A549 (cell line): ENCODE measurements around the gene EXOC2. TPM values are rescaled to one million over a fixed set of nuclear protein-coding genes. Genes with fewer than 3 reads are reported as not detected.

Source experiments
- ATAC-seq, 2 experiments: fragments of 200-7000 bp in 1 of 2; fragments of >200 bp in 1 of 2; cut with Nextera tagmentation in 1 of 2; cut with Tn5 transposase in 1 of 2; 3 replicates each; pipeline versions ENCODE4 v1.8.0 to v1.9.1; 2018 to 2020; ENCODE audit warnings: mild to moderate bottlenecking in 1 of 2, moderate library complexity in 1 of 2
- CTCF ChIA-PET: fragments of 300-600 bp; sonication (Branson Sonifier 250); formaldehyde crosslinking; extraction: SDS; loops from one replicate; lab custom pipeline; 2021; ENCODE audit warnings: antibody characterized with exemption, inconsistent platforms; lab: Yijun Ruan, JAX
- POLR2A ChIA-PET: fragments of 350-600 bp; formaldehyde crosslinking; extraction: SDS; loops from one replicate; lab custom pipeline; 2021; ENCODE audit warnings: antibody characterized with exemption, inconsistent platforms; lab: Yijun Ruan, JAX
- DNase-seq, 2 experiments: peaks; one replicate each; pipeline versions ENCODE4 v3.0.0 to v3.0.0-alpha.2; 2011 to 2016; ENCODE audit warnings: low read depth in 1 of 2, low spot score in 1 of 2
- FAIRE-seq: peaks from 2 replicates; lab custom pipeline; 2011; peaks lifted over from hg19 to GRCh38; lab: Jason Lieb, UNC
- H3K27ac ChIP-seq, 2 experiments: fragments of >200 bp; sonication (Bioruptor Twin); formaldehyde crosslinking; 3 replicates each; pipeline ENCODE4 v1.5.1; 2016 to 2017
- H3K4me1 ChIP-seq: fragments of >200 bp; sonication (Bioruptor Twin); formaldehyde crosslinking; 3 replicates; pipeline ENCODE4 v1.6.1; 2016
- H3K4me2 ChIP-seq: fragments of >200 bp; sonication (Bioruptor Twin); formaldehyde crosslinking; 3 replicates; pipeline ENCODE4 v1.6.1; 2016
- H3K4me3 ChIP-seq: fragments of >200 bp; sonication (Bioruptor Twin); formaldehyde crosslinking; 3 replicates; pipeline ENCODE4 v1.5.1; 2016
- H3K9me3 ChIP-seq: fragments of >200 bp; sonication (Bioruptor Twin); formaldehyde crosslinking; 3 replicates; pipeline ENCODE4 v1.6.1; 2016
- BHLHE40 ChIP-seq: IDR thresholded peaks from 2 replicates; pipeline ENCODE4 v1.6.1; 2012; ENCODE audit warnings: low read depth, low read length, inconsistent platforms
- CEBPB ChIP-seq, 2 experiments: fragments of >200 bp in 1 of 2; sonication (Bioruptor Twin) in 1 of 2; formaldehyde crosslinking in 1 of 2; IDR thresholded peaks; 2 replicates each; pipeline ENCODE4 v1.6.1; 2012 to 2016
- EHF ChIP-seq: fragments of 250-450 bp; sonication (Bioruptor Pico); IDR thresholded peaks from 2 replicates; pipeline ENCODE4 v1.5.0; 2020; ENCODE audit warnings: mild to moderate bottlenecking
- EHMT2 ChIP-seq: fragments of 200-600 bp; sonication (generic); IDR thresholded peaks from 2 replicates; pipeline ENCODE4 v1.6.1; 2016; ENCODE audit warnings: antibody characterized with exemption, low read depth, mild to moderate bottlenecking, moderate library complexity
- FOSB ChIP-seq: fragments of 250-450 bp; sonication (Bioruptor Pico); IDR thresholded peaks from 2 replicates; pipeline ENCODE4 v1.5.0; 2020; ENCODE audit warnings: mild to moderate bottlenecking, moderate library complexity
- FOXS1 ChIP-seq: fragments of 250-450 bp; sonication (Bioruptor Pico); IDR thresholded peaks from 2 replicates; pipeline ENCODE4 v1.5.0; 2020; ENCODE audit warnings: mild to moderate bottlenecking, moderate library complexity
- HDAC2 ChIP-seq: fragments of 200-600 bp; sonication (generic); IDR thresholded peaks from 2 replicates; pipeline ENCODE4 v1.6.1; 2016
- MAFK ChIP-seq: fragments of 450-650 bp; IDR thresholded peaks from 2 replicates; pipeline ENCODE4 v1.6.1; 2014; ENCODE audit not compliant: partially characterized antibody
- MYC ChIP-seq: IDR thresholded peaks from 2 replicates; pipeline ENCODE4 v1.6.1; 2012; ENCODE audit warnings: mild to moderate bottlenecking, inconsistent platforms, low read length, improper control_type of control experiment, borderline replicate concordance
- NFE2L2 ChIP-seq: fragments of 150-350 bp; conservative IDR thresholded peaks from 2 replicates; pipeline ENCODE4 v1.6.1; 2014; ENCODE audit warnings: low read length
- PHF8 ChIP-seq: fragments of 200-600 bp; sonication (generic); IDR thresholded peaks from 2 replicates; pipeline ENCODE4 v1.6.1; 2016; ENCODE audit warnings: low read depth, mild to moderate bottlenecking, antibody characterized with exemption, moderate library complexity, borderline replicate concordance
- ZFP36 ChIP-seq: fragments of 450-650 bp; IDR thresholded peaks from 2 replicates; pipeline ENCODE4 v1.6.1; 2014; ENCODE audit warnings: borderline replicate concordance; ENCODE audit not compliant: partially characterized antibody
- WGBS: methylation state at CpG from one replicate; pipeline ENCODE4 v1.1.6; 2017; ENCODE audit errors: missing lambda C conversion rate; 5-methylcytosine and 5-hydroxymethylcytosine counted together
- polyA plus RNA-seq, 4 experiments: library from polyadenylated mRNA; depleted of rRNA in 3 of 4; stranded (reverse); fragments of >200 nt; fragmentation: RNase III in 1 of 4; extraction: RNeasy Plus Mini Kit Qiagen cat#74134 plus additional on column Dnase treatment in 1 of 4; gene quantifications; 2 replicates in 3 of 4; 3 replicates in 1 of 4; pipeline ENCODE4 v1.2.3, GENCODE V29; 2011 to 2017
- TF ChIP-seq, protein P1 (sequence below): fragments of >200 bp; sonication (Bioruptor Twin); formaldehyde crosslinking; IDR thresholded peaks from 2 replicates; pipeline ENCODE4 v1.6.1; 2016
- TF ChIP-seq, protein P2 (sequence below): fragments of >200 bp; sonication (Bioruptor Twin); formaldehyde crosslinking; IDR thresholded peaks from 3 replicates; pipeline ENCODE4 v1.5.1; 2016
- TF ChIP-seq, protein P3 (sequence below): fragments of 250-450 bp; sonication (Bioruptor Pico); IDR thresholded peaks from 2 replicates; pipeline ENCODE4 v1.5.0; 2020; ENCODE audit warnings: low read depth, mild to moderate bottlenecking, moderate library complexity
- TF ChIP-seq, protein P4 (sequence below): fragments of >200 bp; sonication (Bioruptor Twin); formaldehyde crosslinking; IDR thresholded peaks from 3 replicates; pipeline ENCODE4 v1.6.1; 2016

Gene EXOC2
- polyA plus RNA-seq, 2 of the 4 experiments (the other 2 are of a cell fraction) = 13.3 to 22.9 TPM

DNA sequence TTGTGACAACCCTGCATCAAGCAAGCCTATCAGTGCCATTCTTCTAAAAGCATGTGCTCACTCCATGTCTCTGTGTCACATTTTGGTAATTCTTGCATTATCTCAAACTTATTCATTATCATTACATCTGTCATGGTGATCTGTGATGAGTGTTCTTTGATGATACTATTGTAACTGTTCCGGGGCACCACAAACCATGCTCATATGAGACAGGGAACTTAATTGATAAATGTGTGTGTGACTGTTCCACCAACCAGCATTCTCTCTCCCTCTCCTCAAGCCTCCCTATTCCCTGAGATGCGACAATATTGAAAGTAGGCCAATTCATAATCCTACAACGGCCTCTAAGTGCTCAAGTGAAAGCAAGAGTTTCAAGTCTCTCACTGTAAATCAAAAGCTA, 40.1 kb downstream of the EXOC2 start (continued):
- TF ChIP-seq PHF8 (no peak), EHMT2 (no peak), CEBPB (IDR thresholded peaks at IDR 0.05) (no peak), MAFK (no peak), HDAC2 (no peak)
- TF ChIP-seq, protein P1, sequence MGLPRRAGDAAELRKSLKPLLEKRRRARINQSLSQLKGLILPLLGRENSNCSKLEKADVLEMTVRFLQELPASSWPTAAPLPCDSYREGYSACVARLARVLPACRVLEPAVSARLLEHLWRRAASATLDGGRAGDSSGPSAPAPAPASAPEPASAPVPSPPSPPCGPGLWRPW = no peak

DNA sequence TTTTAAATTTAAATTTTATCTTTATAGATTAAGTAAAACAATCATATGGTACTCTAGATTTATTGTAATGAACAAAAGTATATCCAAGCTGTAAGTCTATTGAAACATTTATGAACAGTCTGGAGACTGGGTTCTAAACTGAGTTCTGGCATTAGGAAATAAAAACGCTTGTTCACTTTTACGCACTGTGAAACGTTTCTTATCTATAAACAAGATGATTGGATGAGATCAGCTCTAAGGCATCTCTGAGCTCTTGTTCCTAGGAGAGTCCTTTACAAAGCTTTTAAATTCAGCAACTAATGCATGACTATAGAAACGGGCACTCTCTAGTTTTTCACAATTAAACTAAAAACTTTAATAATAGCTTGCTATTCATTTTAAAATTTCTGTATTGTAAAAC, 42.8 kb downstream of the EXOC2 start:
- FAIRE-seq (no peak), DNase-seq (no peak), ATAC-seq (no peak)
- Histone ChIP-seq H3K27ac (no peak overlapping the region), H3K4me2 (no peak overlapping the region), H3K4me1 (no peaks in the 10 kb centered on the region), H3K9me3 (no peaks in the 10 kb centered on the region), H3K4me3 (no peak overlapping the region)
- POLR2A ChIA-PET = no interaction called here
- 78% methylated on average over 4 of the region's 4 CpGs for WGBS
- TF ChIP-seq, protein P2, sequence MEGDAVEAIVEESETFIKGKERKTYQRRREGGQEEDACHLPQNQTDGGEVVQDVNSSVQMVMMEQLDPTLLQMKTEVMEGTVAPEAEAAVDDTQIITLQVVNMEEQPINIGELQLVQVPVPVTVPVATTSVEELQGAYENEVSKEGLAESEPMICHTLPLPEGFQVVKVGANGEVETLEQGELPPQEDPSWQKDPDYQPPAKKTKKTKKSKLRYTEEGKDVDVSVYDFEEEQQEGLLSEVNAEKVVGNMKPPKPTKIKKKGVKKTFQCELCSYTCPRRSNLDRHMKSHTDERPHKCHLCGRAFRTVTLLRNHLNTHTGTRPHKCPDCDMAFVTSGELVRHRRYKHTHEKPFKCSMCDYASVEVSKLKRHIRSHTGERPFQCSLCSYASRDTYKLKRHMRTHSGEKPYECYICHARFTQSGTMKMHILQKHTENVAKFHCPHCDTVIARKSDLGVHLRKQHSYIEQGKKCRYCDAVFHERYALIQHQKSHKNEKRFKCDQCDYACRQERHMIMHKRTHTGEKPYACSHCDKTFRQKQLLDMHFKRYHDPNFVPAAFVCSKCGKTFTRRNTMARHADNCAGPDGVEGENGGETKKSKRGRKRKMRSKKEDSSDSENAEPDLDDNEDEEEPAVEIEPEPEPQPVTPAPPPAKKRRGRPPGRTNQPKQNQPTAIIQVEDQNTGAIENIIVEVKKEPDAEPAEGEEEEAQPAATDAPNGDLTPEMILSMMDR = no peak
- TF ChIP-seq CEBPB (IDR thresholded peaks at IDR 0.05) = no peak
- no peak for TF ChIP-seq ZFP36
- CTCF ChIA-PET = interaction anchor here (0.8 kb wide), 1 partner anchor 72 kb away, joined by 3 read pairs; no protein-coding TSS in a partner anchor

DNA sequence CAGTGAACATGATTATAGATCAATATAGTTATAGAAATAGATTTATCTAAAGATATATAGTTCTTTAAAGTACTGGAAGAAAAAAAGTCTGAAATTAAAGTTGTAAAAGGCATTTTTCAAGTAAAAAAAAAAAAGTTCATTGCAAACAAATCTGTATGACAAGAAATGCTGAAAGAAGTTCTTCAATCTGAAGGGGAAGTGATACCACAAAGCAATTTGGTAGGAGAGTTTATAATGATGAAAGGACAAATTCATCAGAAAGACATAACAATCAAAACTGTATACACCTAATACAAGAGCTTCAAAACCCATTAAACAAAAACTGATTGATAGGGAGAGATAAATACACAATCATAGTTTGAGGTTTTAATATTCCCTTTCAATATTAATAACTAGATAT, 50.1 kb downstream of the EXOC2 start:
- no peaks in the 10 kb centered on the region for H3K9me3 ChIP-seq
- no peaks in the 10 kb centered on the region for H3K4me1 ChIP-seq
- ChIA-PET CTCF (no interaction called here), POLR2A (no interaction called here)
- H3K27ac ChIP-seq = no peak overlapping the region
- FAIRE-seq (no peak), ATAC-seq (no peak), DNase-seq (no peak)
- TF ChIP-seq, protein P2 = no peak
- TF ChIP-seq, protein P1 = no peak
- TF ChIP-seq, protein P3, sequence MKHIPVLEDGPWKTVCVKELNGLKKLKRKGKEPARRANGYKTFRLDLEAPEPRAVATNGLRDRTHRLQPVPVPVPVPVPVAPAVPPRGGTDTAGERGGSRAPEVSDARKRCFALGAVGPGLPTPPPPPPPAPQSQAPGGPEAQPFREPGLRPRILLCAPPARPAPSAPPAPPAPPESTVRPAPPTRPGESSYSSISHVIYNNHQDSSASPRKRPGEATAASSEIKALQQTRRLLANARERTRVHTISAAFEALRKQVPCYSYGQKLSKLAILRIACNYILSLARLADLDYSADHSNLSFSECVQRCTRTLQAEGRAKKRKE = no peak
- no peak for TF ChIP-seq EHF (CRISPR knock-in tag)
- no peak for TF ChIP-seq BHLHE40
- no peak for TF ChIP-seq MYC
- TF ChIP-seq PHF8 = no peak
- TF ChIP-seq EHMT2 = no peak
- TF ChIP-seq, protein P4, sequence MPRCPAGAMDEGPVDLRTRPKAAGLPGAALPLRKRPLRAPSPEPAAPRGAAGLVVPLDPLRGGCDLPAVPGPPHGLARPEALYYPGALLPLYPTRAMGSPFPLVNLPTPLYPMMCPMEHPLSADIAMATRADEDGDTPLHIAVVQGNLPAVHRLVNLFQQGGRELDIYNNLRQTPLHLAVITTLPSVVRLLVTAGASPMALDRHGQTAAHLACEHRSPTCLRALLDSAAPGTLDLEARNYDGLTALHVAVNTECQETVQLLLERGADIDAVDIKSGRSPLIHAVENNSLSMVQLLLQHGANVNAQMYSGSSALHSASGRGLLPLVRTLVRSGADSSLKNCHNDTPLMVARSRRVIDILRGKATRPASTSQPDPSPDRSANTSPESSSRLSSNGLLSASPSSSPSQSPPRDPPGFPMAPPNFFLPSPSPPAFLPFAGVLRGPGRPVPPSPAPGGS = no peak
- TF ChIP-seq FOXS1 = no peak
- TF ChIP-seq FOSB (CRISPR knock-in tag) = no peak
- no peak for TF ChIP-seq NFE2L2
- H3K4me2 ChIP-seq = no peak overlapping the region
- H3K4me3 ChIP-seq = no peak overlapping the region
